Right lobe of liver (tissue), 6 donors: ENCODE measurements around the gene TENT4B. TPM values are rescaled to one million over a fixed set of nuclear protein-coding genes. Genes with fewer than 3 reads are reported as not detected.
A peak's percentile ranks its signal among the peaks of the same experiment; 100 is the strongest.

ENCODE experiments used
- ATAC-seq, 4 donors: fragments of 200-7000 bp; cut with Tn5 transposase; one replicate each; pipeline ENCODE4 v1.9.1; 2020; ENCODE audit warnings: mild to moderate bottlenecking in 4 of 4, moderate library complexity in 4 of 4
- DNase-seq, 3 donors: peaks; one replicate each; pipeline ENCODE4 v3.0.0-alpha.2; 2020
- H3K27ac ChIP-seq, 3 donors: fragments of 200-600 bp; one replicate each; pipeline ENCODE4 v1.8.0; 2022
- H3K27me3 ChIP-seq, 2 donors: fragments of 200-600 bp; one replicate each; pipeline ENCODE4 v1.8.0; 2022
- H3K36me3 ChIP-seq, 4 donors: fragments of 200-600 bp; sonication (generic) in 1 of 4; one replicate each; pipeline versions ENCODE4 v1.5.1 to v1.8.0; 2017 to 2022; ENCODE audit warnings: control low read depth in 1 of 4
- H3K4me1 ChIP-seq, 4 donors: fragments of 200-600 bp; sonication (generic) in 1 of 4; one replicate each; pipeline versions ENCODE4 v1.5.1 to v1.8.0; 2017 to 2022; ENCODE audit warnings: control low read depth in 1 of 4
- H3K4me3 ChIP-seq, 3 donors: fragments of 200-600 bp; one replicate each; pipeline ENCODE4 v1.8.0; 2022
- H3K9me3 ChIP-seq, 4 donors: fragments of 200-600 bp; sonication (generic) in 1 of 4; one replicate each; pipeline versions ENCODE4 v1.5.1 to v1.8.0; 2017 to 2022; ENCODE audit warnings: control low read depth in 1 of 4
- POLR2A ChIP-seq: fragments of 450-650 bp; IDR thresholded peaks from one replicate; pipeline ENCODE4 v1.6.1; 2017; ENCODE audit warnings: antibody characterized with exemption, mild to moderate bottlenecking
- WGBS: methylation state at CpG from one replicate; pipeline ENCODE4 v1.1.6; 2018; ENCODE audit warnings: low coverage, low lambda C conversion rate; ENCODE audit not compliant: insufficient coverage; ENCODE audit errors: missing lambda C conversion rate; 5-methylcytosine and 5-hydroxymethylcytosine counted together
- intact Hi-C, 2 donors: fragments of 100-400 bp; cut with DNase I; formaldehyde crosslinking; loops; one replicate each; pipeline versions ENCODE4 v1.11.2 to v1.14.1; 2022
- total RNA-seq, 6 experiments: library from RNA; depleted of rRNA in 2 of 6; stranded (reverse); fragments of >200 nt in 2 of 6; fragmentation: NEBNext Ultra II Directional in 3 of 6; extraction: Animal tissue kit (Norgen Biotek cat#: 25700) in 3 of 6; gene quantifications; one replicate each; pipeline versions ENCODE4 v1.1.0 to v1.2.4, GENCODE V29; 2016 to 2023
- TF ChIP-seq, protein P1 (sequence below), 4 donors: fragments of 200-600 bp in 3 of 4; fragments of 450-650 bp in 1 of 4; IDR thresholded peaks; one replicate each; pipeline versions ENCODE4 v1.5.1 to v1.8.0; 2016 to 2022; ENCODE audit warnings: antibody characterized with exemption in 4 of 4, mild to moderate bottlenecking in 2 of 4
- donor health status: DM: no; HTN: yes; CAD: no.
- donor health status: DM: no; HTN: no; CAD: no.
- donor health status: DM: no; HTN: no; CAD: no.
- donor health status: DM: no; HTN: yes; CAD: no.
- donor health status: DM: no; HTN: yes; CAD: no.

Gene TENT4B
- total RNA-seq, 6 experiments from 2014 or later, result 7.2 to 13.2 (median 9.3) TPM

DNA sequence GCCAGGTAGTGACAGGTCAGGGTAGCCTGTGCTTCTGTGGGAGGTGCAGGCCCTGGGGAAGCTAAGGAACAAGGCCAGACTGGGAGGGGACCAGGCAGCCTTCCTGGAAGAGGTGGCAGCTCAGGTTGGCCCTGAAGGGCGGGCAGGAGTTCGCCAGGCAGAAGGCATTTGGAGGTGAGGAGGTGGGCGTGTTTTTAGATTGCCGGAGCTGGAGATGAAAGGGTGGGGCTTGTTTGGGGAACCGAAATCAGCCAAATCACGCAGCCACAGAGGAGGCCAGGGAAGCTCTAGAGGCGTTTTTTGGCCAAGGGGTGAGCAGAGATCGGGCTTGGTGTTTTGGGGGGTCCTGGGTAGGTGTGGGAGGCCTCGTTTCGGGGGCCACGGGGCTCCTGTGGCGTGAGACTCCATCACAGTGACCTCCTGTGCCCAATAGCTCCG, 120.8 kb downstream of the TENT4B start:
- Histone ChIP-seq H3K4me3 (peak overlapping the region in 2 of 3 donors; percentile 14 to 36), H3K36me3 (no peaks in the 10 kb centered on the region), H3K4me1 (no peaks in the 10 kb centered on the region), H3K9me3 (no peaks in the 10 kb centered on the region), H3K27me3 (no peaks in the 10 kb centered on the region), H3K27ac (peak overlapping the region; percentile 11 to 64 (median 57))
- TF ChIP-seq POLR2A, result no peak
- TF ChIP-seq, protein P1, sequence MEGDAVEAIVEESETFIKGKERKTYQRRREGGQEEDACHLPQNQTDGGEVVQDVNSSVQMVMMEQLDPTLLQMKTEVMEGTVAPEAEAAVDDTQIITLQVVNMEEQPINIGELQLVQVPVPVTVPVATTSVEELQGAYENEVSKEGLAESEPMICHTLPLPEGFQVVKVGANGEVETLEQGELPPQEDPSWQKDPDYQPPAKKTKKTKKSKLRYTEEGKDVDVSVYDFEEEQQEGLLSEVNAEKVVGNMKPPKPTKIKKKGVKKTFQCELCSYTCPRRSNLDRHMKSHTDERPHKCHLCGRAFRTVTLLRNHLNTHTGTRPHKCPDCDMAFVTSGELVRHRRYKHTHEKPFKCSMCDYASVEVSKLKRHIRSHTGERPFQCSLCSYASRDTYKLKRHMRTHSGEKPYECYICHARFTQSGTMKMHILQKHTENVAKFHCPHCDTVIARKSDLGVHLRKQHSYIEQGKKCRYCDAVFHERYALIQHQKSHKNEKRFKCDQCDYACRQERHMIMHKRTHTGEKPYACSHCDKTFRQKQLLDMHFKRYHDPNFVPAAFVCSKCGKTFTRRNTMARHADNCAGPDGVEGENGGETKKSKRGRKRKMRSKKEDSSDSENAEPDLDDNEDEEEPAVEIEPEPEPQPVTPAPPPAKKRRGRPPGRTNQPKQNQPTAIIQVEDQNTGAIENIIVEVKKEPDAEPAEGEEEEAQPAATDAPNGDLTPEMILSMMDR (IDR thresholded peaks at IDR 0.05), result no peak
- intact Hi-C loops, result no loop called here
- peak; percentile 6 to 54 (median 38) for ATAC-seq
- WGBS, result 61% methylated on average over 9 of the region's 13 CpGs
- peak in 2 of 3 donors; percentile 47 to 63 for DNase-seq

- ATAC-seq, result peak; percentile 13 to 34 (median 28)
- no peaks in the 10 kb centered on the region for H3K27me3 ChIP-seq
- no peaks in the 10 kb centered on the region for H3K36me3 ChIP-seq
- intact Hi-C loops, result no loop called here
- H3K27ac ChIP-seq, result peak overlapping the region; percentile 11 to 64 (median 57)
- TF ChIP-seq, protein P1 (IDR thresholded peaks at IDR 0.05), result no peak
- no peak for TF ChIP-seq POLR2A
- DNase-seq, result peak in 2 of 3 donors; percentile 47 to 57
- WGBS, result 40% methylated on average over 1 of the region's 18 CpGs
- no peaks in the 10 kb centered on the region for H3K9me3 ChIP-seq
- H3K4me3 ChIP-seq, result peak overlapping the region in 2 of 3 donors; percentile 14 to 36
- H3K4me1 ChIP-seq, result no peaks in the 10 kb centered on the region
Observed at GRCh38 chr16:50274326-50275097, 121.4 kb downstream of the TENT4B start.

DNA sequence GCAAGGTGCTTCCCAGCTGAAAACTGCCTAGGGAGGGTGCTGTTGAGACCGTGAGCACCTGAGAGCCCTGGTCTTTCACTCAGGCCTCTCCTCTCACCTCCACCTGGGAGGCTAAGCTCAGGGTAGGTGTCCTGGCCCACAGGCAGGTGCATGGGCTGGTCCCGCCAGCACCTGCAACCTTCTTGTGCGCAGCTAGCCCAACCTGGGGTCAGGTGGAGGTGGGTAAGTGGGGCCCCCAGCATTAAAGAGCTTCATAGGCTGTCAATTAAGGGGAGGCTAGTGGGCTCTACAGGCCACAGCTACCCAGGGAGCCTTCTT, 122.0 kb downstream of the TENT4B start:
- no peaks in the 10 kb centered on the region for H3K36me3 ChIP-seq
- 60% methylated on average over 1 of the region's 3 CpGs for WGBS
- intact Hi-C loops, result no loop called here
- TF ChIP-seq, protein P1 (IDR thresholded peaks at IDR 0.05), result no peak
- no peak for TF ChIP-seq POLR2A
- no peaks in the 10 kb centered on the region for H3K27me3 ChIP-seq
- ATAC-seq (no peak), DNase-seq (peak in 1 of 3 donors; percentile 35)
- peak overlapping the region; percentile 11 to 64 (median 57) for H3K27ac ChIP-seq
- no peaks in the 10 kb centered on the region for H3K4me1 ChIP-seq
- peak overlapping the region in 2 of 3 donors; percentile 14 to 36 for H3K4me3 ChIP-seq
- H3K9me3 ChIP-seq, result no peaks in the 10 kb centered on the region

GRCh38 chr16:50275428-50276325, 122.6 kb downstream of the TENT4B start:
- no peak for ATAC-seq
- no peaks in the 10 kb centered on the region for H3K36me3 ChIP-seq
- WGBS, result no CpG with 5 or more reads among the region's 12 CpGs
- no peaks in the 10 kb centered on the region for H3K9me3 ChIP-seq
- peak overlapping the region in 1 of 3 donors; percentile 57 for H3K27ac ChIP-seq
- peak in 1 of 3 donors; percentile 51 for DNase-seq
- no peaks in the 10 kb centered on the region for H3K27me3 ChIP-seq
- H3K4me1 ChIP-seq, result no peaks in the 10 kb centered on the region
- TF ChIP-seq, protein P1 (IDR thresholded peaks at IDR 0.05), result no peak
- TF ChIP-seq POLR2A, result no peak
- intact Hi-C loops, result no loop called here
- no peak overlapping the region for H3K4me3 ChIP-seq
